Neural progenitor cell (in vitro differentiated cells): ENCODE data around the gene MISP3. TPM values are rescaled to one million over a fixed set of nuclear protein-coding genes. Genes with fewer than 3 reads are reported as not detected.
A peak's percentile ranks its signal among the peaks of the same experiment; 100 is the strongest.

Source experiments
- DNase-seq: peaks from one replicate; pipeline ENCODE4 v3.0.0-alpha.2; 2016; ENCODE audit warnings: low spot score
- H2AFZ ChIP-seq: fragments of 200-600 bp; sonication (generic); replicated peaks from 2 replicates; pipeline ENCODE4 v1.6.1; 2016; ENCODE audit warnings: antibody characterized with exemption
- H3F3A ChIP-seq: fragments of 200-600 bp; sonication (generic); 2 replicates; pipeline ENCODE4 v1.6.1; 2016; ENCODE audit warnings: antibody characterized with exemption, low read depth
- H3K27ac ChIP-seq: fragments of 200-600 bp; sonication (generic); 2 replicates; pipeline ENCODE4 v1.5.1; 2016; ENCODE audit warnings: mild to moderate bottlenecking
- H3K27me3 ChIP-seq: fragments of 200-600 bp; sonication (generic); 2 replicates; pipeline ENCODE4 v1.6.1; 2016; ENCODE audit warnings: mild to moderate bottlenecking, moderate library complexity
- H3K36me3 ChIP-seq: fragments of 200-600 bp; sonication (generic); 2 replicates; pipeline ENCODE4 v1.5.1; 2016
- H3K4me1 ChIP-seq: fragments of 200-600 bp; sonication (generic); 2 replicates; pipeline ENCODE4 v1.6.1; 2016; ENCODE audit warnings: mixed run types
- H3K4me2 ChIP-seq: fragments of 200-600 bp; sonication (generic); 2 replicates; pipeline ENCODE4 v1.6.1; 2016
- H3K4me3 ChIP-seq: fragments of 200-600 bp; sonication (generic); 2 replicates; pipeline ENCODE4 v1.5.1; 2016
- H3K79me2 ChIP-seq: fragments of 200-600 bp; sonication (generic); 2 replicates; pipeline ENCODE4 v1.6.1; 2016; ENCODE audit warnings: low read depth
- H3K9ac ChIP-seq: fragments of 200-600 bp; sonication (generic); 2 replicates; pipeline ENCODE4 v1.6.1; 2016
- H3K9me3 ChIP-seq: fragments of 200-600 bp; sonication (generic); 2 replicates; pipeline ENCODE4 v1.5.1; 2016; ENCODE audit warnings: low read depth
- H4K20me1 ChIP-seq: fragments of 200-600 bp; sonication (generic); 2 replicates; pipeline ENCODE4 v1.6.1; 2016; ENCODE audit warnings: low read depth
- H3K27ac Mint-ChIP-seq: 3 replicates; pipeline ENCODE4 v1.8.0; 2021; ENCODE audit warnings: mixed read lengths
- H3K27me3 Mint-ChIP-seq: 2 replicates; pipeline ENCODE4 v1.8.0; 2022; ENCODE audit warnings: low read depth, mild to moderate bottlenecking, inconsistent platforms, moderate library complexity, mixed read lengths; ENCODE audit not compliant: insufficient read depth
- H3K36me3 Mint-ChIP-seq: 3 replicates; pipeline ENCODE4 v1.8.0; 2021; ENCODE audit warnings: mixed read lengths
- H3K4me1 Mint-ChIP-seq: 3 replicates; pipeline ENCODE4 v1.8.0; 2021; ENCODE audit warnings: mixed read lengths
- H3K4me3 Mint-ChIP-seq: 3 replicates; pipeline ENCODE4 v1.8.0; 2021; ENCODE audit warnings: mild to moderate bottlenecking, moderate library complexity, mixed read lengths
- H3K9me3 Mint-ChIP-seq: 3 replicates; pipeline ENCODE4 v1.8.0; 2020; ENCODE audit warnings: mixed read lengths
- CTCF ChIP-seq: fragments of 200-600 bp; sonication (generic); IDR thresholded peaks from 2 replicates; pipeline ENCODE4 v1.5.1; 2017; ENCODE audit warnings: antibody characterized with exemption, mild to moderate bottlenecking
- EZH2 ChIP-seq: fragments of 200-600 bp; sonication (generic); IDR thresholded peaks from 2 replicates; pipeline ENCODE4 v1.6.1; 2017; ENCODE audit warnings: antibody characterized with exemption, mild to moderate bottlenecking, moderate library complexity
- EZH2phosphoT487 ChIP-seq: fragments of 200-600 bp; sonication (generic); IDR thresholded peaks from 2 replicates; pipeline ENCODE4 v1.6.1; 2017; ENCODE audit warnings: antibody characterized with exemption
- total RNA-seq: library from RNA; depleted of rRNA; stranded (reverse); fragments of >200 nt; gene quantifications from 2 replicates; pipeline ENCODE4 v1.2.3, GENCODE V29; 2015; ENCODE audit warnings: low replicate concordance

MISP3 gene
- total RNA-seq, 1 donor from 2014 or later: not detected

- DNase-seq: no peak
- Histone ChIP-seq H3K4me2 (no peak within 1 kb of the TSS), H3K27me3 (peaks cover 24% of the 10 kb centered on the region), H3K36me3 (no peaks in the 10 kb centered on the region), H2AFZ (no peak within 1 kb of the TSS), H3K4me1 (peaks cover 10% of the 10 kb centered on the region), H3K79me2 (no peaks in the 10 kb centered on the region), H4K20me1 (no peaks in the 10 kb centered on the region), H3K4me3 (no peak within 1 kb of the TSS), H3K9me3 (no peaks in the 10 kb centered on the region), H3F3A (peaks cover 21% of the 10 kb centered on the region), H3K27ac (no peak within 1 kb of the TSS), H3K9ac (no peak within 1 kb of the TSS)
- Mint-ChIP-seq H3K4me1 (peaks cover 12% of the 10 kb centered on the region), H3K36me3 (no peaks in the 10 kb centered on the region), H3K4me3 (no peak within 1 kb of the TSS), H3K27ac (peak within 1 kb of the TSS; percentile 75), H3K9me3 (no peaks in the 10 kb centered on the region), H3K27me3 (peaks cover 6% of the 10 kb centered on the region)
- TF ChIP-seq EZH2phosphoT487 (no peak), EZH2 (no peak), CTCF (no peak)
These were observed 44.6 kb upstream of the MISP3 start, which contains the start of gene RLN3 for GRCh38 chr19:14027856-14028450. Gene RLN3, plus strand, starts transcription at chr19:14028148. Its CDS starts 57 bp downstream, at chr19:14028205.

GRCh38 chr19:14028901-14029300 lies 43.7 kb upstream of the MISP3 start:
- no peaks in the 10 kb centered on the region for H3K36me3 Mint-ChIP-seq
- no peak overlapping the region for H3K4me3 Mint-ChIP-seq
- TF ChIP-seq EZH2 (no peak), EZH2phosphoT487 (no peak), CTCF (no peak)
- peaks cover 6% of the 10 kb centered on the region for H3K27me3 Mint-ChIP-seq
- Histone ChIP-seq H3K9ac (no peak overlapping the region), H3K27ac (no peak overlapping the region), H3K9me3 (no peaks in the 10 kb centered on the region), H3K4me1 (peaks cover 6% of the 10 kb centered on the region), H3F3A (peaks cover 15% of the 10 kb centered on the region), H2AFZ (no peak overlapping the region), H3K4me3 (no peak overlapping the region), H3K36me3 (no peaks in the 10 kb centered on the region), H3K27me3 (peaks cover 24% of the 10 kb centered on the region), H4K20me1 (no peaks in the 10 kb centered on the region), H3K4me2 (no peak overlapping the region), H3K79me2 (no peaks in the 10 kb centered on the region)
- peak overlapping the region; percentile 75 for H3K27ac Mint-ChIP-seq
- peaks cover 6% of the 10 kb centered on the region for H3K4me1 Mint-ChIP-seq
- DNase-seq: no peak
- no peaks in the 10 kb centered on the region for H3K9me3 Mint-ChIP-seq

- no peaks in the 10 kb centered on the region for H3K9me3 ChIP-seq
- TF ChIP-seq EZH2phosphoT487 (no peak), EZH2 (no peak), CTCF (no peak)
- H3K4me1 ChIP-seq: peaks cover 6% of the 10 kb centered on the region
- H4K20me1 ChIP-seq: no peaks in the 10 kb centered on the region
- H3K79me2 ChIP-seq: no peaks in the 10 kb centered on the region
- peak overlapping the region; percentile 97 for H3K4me2 ChIP-seq
- Mint-ChIP-seq H3K4me1 (peaks cover 8% of the 10 kb centered on the region), H3K27ac (no peak overlapping the region), H3K27me3 (peaks cover 8% of the 10 kb centered on the region), H3K4me3 (peak overlapping the region; percentile 83), H3K9me3 (no peaks in the 10 kb centered on the region), H3K36me3 (no peaks in the 10 kb centered on the region)
- peak overlapping the region; percentile 74 for H3K4me3 ChIP-seq
- peak overlapping the region; percentile 91 for H2AFZ ChIP-seq
- H3K36me3 ChIP-seq: no peaks in the 10 kb centered on the region
- peaks cover 12% of the 10 kb centered on the region for H3F3A ChIP-seq
- no peak overlapping the region for H3K27ac ChIP-seq
- no peak overlapping the region for H3K9ac ChIP-seq
- H3K27me3 ChIP-seq: peaks cover 24% of the 10 kb centered on the region
- no peak for DNase-seq
These were observed 41.4 kb upstream of the MISP3 start for GRCh38 chr19:14030997-14031718.
